GM21515 (cell line): Measurements from ENCODE around the gene RNMT.
A peak's percentile ranks its signal among the peaks of the same experiment; 100 is the strongest.

ENCODE experiments used
- ATAC-seq: cut with Tn5 transposase; IDR thresholded peaks from one replicate; pipeline ENCODE4 v1.9.1; 2021; ENCODE audit not compliant: unreplicated experiment

Gene RNMT

DNA sequence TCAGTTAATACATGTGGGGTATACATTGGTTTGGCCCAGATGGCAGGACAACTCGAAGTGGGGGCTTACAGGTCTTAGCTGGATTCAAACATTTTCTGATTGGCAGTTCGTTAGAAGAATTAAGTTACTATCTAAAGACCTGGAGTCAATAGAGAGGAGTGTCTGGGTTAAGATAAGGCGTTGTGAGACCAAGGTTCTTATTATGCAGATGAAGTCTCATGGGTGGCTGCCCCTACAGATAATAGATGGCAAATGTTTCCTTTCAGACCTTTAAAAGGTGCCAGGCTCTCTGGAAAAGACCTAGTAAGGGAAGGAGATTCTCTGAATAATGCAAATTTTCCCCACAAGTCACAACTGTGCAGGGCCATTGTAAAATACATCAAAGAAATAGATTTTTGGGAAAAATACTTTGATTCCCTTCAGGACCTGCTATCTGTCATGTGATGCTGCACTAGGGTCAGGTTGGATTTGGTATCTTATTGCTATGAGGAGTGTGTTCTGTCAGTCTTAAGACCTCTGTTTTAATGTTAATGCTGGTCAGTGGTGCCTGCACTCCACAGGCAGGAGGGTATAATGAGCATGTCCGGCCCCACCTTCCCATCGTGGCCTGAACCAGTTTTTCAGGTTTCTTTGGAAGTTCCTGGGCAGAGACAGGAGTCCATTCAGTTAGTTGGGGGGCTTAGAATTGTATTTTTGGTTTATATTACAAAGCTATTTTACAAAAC is 83.2 kb downstream of the RNMT start:
- ATAC-seq, result no peak

DNA sequence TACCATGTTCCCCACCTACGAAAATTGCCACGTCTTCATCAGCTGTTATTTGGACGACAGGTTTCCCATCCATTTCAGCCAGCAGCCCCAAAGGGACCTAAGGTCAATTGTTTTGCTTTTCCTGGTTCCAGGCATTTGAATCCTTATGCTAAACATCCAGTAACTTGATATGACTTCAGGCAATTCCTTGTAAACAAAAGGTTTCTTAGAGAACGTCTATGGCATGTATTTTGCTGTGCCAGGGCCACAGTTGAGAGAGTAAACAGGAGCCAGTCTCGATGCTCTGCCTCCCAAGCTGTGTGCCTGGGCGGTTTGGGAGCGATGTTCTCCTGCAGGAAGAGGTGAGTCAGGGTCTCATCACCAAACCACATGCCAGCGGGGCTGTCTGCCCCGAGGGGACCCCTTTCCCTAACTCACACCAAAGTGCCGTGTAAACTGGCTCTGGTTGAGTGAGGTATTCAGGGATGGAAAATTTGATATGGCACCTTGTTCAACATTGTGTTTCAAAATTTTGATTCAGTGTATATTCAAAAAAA is 84.5 kb downstream of the RNMT start:
- no peak for ATAC-seq

DNA sequence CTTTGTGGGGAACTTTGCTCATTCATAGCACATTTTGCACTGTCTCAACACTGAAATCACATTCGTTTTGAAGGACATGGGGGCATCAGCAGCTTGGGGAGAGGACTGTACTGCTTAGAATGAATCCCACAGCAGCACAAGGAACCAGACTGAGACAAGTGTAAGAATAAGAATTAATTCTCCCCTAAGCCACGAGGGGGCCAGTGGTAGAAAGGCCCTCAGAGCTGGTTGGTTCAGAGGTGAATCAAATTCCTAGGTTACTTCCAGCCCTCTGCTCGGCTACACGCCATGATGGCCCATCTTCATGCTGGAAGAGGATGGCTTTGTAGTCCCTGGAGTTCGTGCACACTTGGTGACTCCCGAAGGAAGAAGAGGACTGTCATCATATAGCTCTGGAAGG is 85.5 kb downstream of the RNMT start:
- ATAC-seq, result no peak

DNA sequence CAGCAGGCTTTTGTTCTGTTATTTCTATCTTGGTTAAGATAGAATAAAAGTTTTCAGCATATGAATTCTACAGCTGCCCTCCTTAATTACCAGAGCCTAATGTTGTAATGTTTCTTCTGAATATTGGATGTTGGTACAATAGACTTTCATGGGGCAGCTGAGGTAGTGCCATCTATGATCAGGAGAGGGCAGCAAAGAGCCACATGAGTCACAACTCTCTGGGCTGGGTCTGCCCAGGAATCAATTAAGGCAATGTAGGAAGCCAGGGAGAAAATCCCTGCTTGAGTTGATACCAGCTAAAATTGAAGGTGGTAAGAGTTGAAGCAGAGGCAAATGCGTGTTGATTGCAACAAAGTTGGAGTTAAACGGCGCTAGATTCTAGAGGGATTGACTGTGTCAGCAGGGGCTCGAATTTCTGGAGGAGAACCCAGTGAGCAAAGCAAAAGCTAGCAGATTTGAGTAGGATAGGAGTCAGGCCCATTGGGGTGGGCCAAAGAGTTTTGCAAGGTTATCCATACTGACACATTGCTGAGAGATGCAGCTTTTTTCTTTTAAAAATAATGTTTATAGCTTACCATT is 86.9 kb downstream of the RNMT start:
- ATAC-seq, result peak; percentile 71
